SW 1271 (cell line): ENCODE measurements around the gene ZNF827.

ENCODE experiments used
- DNase-seq, 2 experiments: peaks; one replicate each; lab custom pipeline; 2025; lab: John Stamatoyannopoulos, UW

Gene ZNF827

DNA sequence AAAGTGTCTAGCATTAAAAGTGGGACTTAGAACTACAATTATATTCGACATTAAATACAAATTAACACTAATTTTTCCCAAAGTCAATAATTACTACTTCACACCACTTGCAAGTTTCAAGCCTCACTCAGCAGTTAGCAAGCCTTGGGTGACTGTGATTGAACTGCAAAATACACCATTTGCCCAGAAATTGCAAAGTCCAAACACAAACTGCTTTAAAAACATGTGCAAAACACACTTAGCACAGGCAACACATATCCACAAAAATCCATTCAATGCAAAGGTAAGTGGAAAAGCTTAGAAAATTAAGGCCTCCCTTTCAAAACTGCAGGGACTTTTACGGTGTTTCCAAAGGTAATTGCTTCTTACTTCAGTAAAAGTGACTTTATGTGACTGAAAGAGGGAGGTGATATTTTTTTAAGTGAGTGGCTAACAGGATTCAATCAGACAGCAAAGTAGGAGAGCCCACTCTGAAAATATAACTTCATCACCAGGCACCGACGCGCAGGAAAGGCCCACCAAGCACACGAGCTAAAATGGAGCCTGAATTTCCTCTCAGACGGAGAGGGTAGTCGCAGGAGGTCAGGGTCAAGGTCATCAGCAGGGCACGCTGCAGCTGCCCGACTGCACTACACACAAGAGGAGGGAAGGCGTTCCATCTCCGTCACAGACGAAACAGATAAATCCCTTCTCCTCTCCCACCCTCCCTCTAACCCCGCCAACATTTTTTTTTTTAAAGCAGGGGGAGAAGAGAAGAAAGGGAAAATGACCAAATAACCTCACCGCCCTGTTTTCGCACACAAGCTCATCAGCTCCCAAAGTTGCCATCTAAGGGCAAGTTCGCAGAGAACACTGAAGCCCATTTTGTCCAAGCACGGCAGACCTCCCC, 3.1 kb downstream of the ZNF827 start:
- DNase-seq = no peak

DNA sequence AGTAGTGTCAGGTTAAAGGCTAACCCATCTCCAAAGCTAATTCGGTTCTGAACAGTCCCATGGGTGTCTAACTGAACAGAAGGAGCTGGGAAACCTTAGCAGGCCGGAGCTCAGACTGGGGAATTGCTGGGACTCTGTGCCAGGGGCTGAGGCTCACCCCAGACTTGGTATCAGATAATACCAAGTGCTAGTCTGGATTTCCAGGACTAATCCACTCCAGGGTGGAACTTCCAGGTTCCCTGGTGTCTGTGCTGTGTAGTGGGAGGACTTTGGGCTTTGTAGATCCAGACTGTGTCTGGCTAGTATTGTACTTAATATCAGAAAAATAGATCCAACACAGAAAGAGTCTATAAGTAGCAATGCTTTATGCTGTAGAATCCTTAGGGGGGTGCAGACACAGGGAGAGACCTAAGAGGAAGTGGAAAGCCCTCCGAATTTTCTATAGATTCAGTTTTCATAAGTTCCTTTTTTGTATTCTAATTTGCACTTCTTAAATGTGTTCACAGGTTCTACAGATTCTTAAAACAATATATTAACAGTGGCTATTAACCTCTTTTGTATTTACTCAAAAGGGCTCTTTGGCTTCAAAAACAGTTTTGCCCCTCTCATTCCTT, 4.1 kb downstream of the ZNF827 start:
- no peak for DNase-seq

DNA sequence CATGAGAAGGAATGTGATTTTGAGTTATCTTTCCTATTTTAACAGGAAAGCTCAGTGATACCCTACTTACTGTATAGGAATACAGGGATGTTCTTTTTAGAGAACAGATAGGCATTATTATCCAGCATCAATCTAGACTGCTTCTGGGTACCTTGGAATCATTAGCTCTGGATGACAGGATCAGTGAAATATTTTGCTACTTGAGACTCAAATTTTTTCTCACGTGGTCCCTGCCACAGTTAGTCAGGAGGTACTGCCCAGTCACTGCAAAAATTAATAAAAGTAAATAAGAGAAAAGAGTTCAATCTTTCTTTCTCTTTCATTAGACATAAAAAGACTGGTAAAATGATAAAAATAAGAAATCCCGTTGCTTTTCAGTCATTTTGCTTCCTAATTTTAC, 5.5 kb downstream of the ZNF827 start:
- DNase-seq = no peak

DNA sequence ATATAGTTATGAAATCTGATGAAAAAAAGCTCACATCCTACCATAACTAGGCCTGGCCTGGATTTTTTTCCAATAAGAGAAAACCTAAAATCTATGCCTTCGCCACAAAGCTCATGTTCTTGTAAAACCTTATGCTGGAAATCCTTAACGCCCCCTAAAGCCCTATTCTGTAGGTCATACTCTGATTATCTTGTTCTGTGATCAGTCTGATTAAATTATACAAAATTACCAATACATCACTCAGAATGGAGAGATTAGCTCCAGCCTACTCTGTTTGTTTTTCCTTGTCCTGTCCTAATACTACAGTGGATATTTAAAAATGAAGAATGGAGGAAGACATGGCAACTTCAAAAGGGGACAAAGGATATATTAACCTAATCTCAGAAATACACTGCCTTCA, 7.2 kb downstream of the ZNF827 start:
- DNase-seq = no peak

DNA sequence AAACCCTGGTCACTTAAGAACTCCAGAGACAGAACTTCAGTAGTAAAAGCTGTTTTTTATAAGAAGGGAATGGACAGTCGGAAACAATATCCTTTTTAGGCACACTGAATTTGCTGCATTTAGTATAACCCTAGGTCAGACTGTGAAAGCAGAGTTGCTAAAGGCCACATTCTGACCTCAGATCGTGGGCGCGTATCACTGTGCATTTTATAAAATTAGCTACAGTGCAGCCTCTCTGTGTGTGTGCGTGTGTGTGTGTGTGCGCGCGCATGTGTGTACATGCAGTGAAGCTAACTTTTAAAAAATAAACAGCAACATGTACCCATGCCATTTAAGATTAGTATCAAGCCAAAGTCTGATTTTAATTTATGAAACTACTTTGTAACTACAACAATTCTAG, 8.0 kb downstream of the ZNF827 start:
- no peak for DNase-seq

DNA sequence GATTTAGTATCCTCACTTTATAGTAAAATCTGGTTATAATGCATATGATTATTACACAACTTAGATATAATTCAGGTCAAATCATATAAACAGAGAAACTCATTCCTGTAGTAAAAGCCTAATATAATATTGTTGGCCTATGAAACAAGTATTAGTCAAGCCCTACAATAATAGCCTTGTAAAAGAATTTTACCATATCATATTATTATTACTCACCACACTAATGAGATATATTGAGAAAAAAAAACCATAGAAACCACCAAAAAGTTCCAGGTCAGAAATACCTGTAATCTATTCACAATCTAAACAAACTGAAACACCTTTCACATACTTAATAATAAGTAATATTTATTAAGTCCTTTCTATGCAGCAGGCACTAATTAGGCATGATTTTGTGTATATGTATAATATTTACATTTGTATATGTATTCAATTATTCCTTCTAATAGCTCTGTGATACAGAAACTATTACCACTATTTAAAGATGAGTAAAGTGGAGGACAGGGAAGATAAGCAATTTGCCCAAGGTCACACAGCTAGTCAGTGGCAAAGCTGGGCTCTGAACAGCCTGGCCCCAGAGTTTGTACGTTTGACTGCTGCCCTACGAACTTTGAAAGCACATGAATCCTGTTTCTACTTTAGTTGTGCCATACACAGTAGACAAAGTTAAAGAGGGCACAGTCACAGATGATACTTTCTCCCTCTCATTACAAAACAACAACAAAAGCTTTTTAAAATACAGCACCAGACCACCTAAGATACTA, 9.0 kb downstream of the ZNF827 start:
- DNase-seq = no peak

DNA sequence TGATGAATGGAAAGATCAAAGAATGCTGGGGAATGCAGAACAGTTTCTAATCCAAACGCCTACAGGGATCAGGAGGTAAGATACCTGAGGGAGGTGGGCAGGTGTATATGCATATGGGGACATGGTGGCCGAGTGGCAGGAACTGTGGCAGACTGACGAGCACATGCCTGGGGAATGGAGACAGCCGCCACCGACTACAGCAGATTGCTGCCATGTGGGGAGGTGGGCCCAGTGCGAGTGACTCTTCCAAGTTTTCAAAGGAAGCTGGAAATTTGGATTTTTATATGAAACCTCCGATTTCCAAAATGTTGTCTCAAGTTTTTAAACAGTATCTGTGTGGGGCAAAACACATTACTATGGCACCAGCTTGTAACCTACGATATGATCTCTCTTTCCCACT, 9.9 kb downstream of the ZNF827 start:
- no peak for DNase-seq

DNA sequence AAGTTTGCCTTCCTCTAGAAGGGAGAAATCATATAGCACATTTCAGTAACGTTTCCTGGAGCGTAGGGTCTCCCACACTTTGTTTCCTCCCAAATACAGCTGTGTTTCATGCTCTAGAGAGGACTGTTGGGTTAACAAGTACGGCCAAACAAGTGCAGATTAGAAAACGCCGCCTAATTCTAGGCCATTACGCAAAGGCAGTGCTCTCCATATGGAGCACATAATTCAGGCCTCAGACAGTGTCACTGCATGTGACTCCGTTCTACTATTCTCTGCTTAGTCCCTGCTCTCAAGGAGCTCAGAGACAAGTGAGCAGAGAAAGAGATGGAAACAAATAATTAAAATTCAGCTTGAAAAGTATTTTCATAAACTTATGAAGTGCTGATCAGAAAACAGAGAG, 11.6 kb downstream of the ZNF827 start:
- no peak for DNase-seq

DNA sequence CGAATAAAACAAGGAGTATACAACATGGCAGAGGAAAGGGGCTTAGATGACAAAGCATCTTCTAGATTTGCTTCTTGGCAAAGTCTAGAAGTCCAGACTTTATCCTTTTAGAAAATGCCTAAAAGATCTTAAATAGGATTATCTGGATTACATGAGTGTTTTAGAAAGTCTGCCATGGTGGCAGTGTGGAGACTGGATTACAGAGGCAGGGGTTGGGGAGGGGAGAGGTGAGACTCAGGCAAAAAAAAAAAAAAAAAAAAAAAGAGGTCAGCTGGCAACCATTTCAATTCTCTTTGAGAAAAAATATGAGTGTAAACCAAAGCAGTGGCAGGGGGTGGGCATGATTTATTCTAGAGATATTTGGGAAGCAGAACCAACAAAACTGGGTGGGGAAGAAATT, 17.4 kb downstream of the ZNF827 start:
- no peak for DNase-seq

DNA sequence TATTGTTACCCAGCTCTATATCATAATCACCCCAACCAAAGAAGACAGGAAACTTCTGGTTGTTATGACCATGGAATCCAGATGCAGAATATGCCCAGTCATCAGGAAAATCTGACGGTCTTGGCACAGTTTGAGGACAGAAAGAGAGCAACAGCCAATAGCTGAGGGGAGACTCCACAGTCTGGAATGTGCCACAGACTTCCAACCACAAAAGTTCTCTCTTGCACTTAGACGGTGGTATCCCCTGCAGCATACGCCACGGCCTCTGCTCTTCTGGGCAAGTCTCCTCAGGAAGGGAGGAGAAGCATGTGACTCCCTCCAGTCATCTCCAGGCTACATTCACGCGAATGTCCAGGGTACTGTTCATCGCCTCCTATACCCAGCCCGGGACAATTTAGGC, 18.4 kb downstream of the ZNF827 start:
- no peak for DNase-seq

DNA sequence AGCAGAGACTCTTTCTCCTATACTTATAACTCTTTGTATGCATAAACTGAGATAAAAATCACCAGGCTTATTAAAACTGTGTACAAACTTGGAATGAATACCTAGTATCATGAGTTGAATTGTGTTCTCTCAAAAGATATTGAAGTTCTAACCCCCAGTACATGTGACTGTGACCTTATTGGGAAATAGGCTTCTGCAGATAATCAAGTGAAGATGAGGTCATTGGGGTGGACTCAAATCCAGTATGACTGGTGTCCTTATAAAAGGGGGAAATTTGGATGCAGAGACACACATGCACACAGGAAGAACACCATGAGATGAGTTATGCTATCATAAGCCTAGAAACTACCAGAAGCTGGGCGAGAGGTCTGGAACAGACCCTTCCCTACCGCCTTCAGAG, 26.2 kb downstream of the ZNF827 start:
- DNase-seq = no peak

DNA sequence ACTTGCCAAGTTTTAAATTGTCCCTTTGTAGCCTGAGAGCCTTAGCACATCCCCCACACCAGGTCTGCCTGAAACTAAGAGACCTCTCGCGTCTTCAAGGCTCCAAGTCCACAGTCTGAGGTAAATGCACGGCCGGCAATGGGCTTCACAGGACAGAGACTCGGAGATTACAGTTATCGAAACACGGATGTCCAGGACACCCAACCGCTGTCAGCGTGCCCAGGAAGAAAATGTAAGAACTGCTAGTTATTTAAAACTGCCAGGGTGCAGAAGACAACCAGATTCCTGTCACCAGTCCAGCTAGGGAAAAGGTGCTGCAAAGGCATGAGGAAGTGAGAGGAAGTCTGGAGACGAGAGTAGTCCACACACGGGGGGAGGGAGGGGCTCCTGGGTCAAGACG, 28.9 kb downstream of the ZNF827 start:
- no peak for DNase-seq

DNA sequence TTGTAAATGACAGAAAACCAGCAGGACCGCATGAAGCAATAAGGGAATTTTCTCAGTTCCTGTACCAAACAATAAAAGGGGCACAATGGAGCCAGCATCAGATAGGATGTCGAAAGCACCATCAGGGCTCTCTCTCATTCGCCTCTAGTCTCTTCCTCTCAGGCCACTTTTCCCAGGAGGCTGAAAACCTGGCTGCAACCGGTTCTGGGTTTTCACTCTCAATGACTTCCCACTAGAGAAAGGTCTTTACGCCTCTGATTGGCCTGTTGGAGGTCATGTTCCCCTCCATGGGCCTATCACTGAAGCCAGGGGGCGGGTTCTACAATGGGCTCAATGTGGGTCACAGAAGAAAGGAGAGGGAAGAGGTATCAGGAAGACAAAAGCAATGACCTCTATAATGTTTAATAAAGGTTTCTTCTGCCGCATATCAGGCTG, 29.3 kb downstream of the ZNF827 start:
- no peak for DNase-seq

DNA sequence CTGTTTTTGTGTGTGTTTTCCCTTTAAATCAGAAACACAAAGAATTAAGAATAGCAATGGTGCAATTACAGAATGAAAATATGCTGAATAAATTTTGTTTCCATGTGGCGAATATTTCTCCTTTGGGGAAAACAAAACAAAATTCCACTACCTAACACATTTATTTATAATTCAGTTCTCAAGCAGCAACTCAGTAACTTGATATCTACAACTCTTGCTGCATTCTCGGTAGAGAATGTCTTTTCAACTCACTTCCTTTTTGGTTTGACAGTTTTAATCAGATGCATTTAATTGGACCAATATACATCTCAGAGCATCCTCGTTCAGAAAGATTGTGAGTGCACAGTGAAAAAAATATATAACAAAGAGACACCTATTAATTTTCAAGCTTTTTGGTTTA, 30.8 kb downstream of the ZNF827 start:
- no peak for DNase-seq

DNA sequence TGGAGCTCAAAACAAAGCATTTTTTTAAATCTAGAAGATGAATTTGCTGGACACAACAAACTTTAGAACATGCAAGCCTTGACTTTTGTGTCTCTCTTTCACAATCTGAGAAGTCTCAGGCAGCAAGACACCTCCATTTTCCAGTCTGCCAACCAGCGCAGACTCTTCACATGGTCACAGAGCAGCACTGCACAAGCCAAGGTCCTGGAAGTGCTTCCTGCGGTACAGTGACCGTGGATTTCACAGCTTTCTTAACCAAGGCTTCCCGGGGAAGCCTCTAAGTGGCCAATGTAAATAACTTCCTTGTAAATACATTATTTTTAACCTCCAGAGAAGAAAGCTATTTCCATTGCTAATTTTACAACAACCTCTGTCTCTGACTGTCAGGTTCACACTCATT, 31.2 kb downstream of the ZNF827 start:
- DNase-seq = no peak

DNA sequence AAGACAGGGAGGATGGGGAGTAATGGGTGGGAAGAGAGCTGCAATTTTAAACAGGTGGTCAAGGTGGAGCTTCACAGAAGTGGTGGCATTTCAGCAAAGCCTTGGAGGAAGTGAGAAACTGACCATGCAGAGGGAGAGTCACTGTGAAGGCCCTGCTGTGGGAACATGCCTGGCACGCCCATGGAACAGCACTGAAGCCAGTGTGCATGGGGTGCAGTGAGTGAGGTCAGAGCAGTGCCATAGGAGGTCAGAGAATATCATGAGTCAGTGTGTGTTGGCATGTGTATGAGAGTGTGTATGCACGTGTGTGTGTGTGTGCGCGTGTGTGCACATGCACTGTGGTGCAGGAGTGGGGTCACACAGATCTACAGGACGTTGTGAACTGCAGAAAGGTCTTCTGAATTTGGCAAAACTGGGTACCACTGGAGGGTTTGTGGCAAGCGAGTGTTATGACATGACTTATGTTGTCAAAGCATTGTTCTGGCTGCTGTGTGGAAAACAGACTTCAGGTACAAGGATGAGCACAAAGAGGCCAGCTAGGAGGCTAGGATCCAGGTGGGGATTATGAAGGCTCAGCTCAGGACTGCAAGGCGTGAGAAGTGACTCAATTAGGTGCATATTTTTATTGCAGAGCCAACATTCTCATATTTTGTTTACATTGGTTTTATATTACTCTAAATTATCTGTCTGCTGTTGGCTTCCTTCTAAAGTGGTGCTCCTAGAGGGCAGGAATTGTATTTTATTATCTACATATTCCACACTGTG, 34.0 kb downstream of the ZNF827 start:
- DNase-seq = no peak

DNA sequence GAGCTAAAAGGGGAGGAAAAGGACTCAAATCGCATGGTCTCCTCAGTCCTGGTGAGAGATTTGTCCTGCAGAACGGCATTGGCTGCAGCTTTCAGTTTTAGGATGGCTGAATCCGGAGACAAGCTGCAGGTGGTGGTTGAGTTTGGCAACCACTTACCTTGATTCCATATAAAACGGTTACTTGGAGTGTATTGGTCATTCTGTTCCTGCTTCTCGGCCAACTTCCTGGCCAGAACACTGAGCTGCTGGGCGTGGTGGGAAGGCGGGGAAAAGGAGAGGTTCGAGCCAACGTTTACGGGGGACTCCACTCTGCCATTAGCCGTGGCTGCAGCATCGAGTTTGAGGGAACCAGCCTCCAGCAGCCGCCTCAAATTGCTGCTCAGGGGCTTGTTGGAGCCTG, 36.1 kb downstream of the ZNF827 start:
- DNase-seq = no peak

DNA sequence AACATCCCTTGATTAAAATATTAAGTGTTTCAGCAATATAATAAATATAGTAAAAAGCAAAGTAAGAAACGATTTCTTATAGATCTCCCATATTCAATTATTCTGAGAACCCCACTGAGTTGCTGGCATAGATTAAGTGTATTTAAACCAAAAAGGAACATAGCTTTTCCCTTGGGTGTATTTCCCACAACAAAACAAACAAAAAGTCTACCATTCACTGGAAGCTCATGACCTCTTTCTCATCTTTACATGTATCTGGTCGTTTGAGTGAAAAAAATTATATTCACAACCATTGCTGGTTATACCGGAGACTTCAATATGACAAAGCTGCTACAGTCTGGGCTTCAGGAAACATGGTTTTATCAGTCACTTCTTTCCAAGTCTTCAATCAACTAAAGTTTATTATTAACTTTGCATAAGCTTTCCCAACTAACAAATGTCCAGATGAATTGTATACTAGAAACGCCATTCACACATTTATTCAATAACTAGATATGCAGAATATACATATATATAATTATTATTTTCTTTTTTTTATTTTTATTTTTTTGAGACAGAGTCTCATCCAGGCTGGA, 38.6 kb downstream of the ZNF827 start:
- DNase-seq = no peak

DNA sequence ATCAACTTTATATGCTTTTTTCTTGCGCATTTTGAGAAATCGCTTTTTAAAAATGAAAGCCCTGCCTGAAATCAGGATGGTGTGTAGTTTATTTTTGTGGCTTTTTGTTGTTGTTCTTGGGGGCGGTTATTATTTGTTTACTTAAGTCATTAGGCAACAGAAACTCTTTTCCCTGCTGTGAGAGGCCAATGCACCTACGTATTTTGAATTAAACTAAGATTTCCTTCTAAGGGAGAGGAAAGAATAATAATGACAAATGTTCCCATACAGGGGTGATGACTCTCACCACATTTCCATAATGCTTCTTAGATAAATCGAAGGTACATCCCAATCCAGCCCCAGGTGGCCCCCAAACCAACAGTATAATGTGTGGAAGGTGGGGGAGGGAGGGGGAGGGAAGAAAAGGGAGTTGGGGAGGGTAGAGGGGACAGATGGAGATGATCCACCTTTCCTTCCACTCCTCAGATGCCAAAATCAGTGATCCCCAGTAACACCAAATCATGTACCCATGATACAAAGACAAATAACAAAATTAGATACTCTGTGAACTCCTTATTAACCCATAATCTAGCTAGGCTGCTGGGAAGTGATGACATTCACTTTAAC, 39.6 kb downstream of the ZNF827 start:
- no peak for DNase-seq

DNA sequence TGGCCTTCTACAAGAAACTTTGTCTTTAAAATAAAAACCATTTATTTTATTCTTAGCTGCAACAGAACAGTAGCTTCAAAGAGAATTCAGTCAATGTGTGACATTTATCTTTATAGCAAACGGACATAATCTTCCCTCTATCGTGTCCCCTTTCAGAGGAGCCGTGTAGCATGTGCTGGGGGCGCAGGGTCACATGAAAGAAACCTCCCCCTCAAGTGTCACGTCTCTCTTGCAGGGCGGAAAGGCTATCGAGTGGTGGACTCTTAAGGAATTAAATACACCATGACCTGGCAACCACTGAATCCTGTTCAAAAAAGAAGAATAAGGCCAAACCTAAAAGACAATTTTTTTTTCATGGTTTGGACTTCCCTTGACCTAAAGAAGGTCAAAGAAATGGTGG, 40.2 kb downstream of the ZNF827 start:
- no peak for DNase-seq

DNA sequence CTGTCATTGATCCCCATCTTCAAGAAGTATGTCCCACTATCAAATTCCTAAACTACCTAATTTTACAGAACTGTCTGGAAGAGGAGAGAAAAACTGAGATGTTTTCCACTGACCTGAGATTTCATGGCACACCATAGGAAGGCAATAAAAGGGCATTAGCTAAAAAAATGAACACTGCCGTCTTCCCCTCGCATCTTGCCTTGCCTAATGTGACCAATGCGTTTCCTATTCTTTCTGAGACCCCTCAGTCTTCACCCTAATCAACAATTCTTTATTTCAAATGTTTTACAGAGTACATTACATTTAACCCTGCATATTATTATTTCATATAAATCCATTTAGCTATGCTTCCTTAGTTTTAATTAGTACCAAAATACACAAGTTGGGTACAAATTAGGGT, 43.6 kb downstream of the ZNF827 start:
- DNase-seq = no peak
